ENCODE measurements around the gene PAX8. TPM values are rescaled to one million over a fixed set of nuclear protein-coding genes. Genes with fewer than 3 reads are reported as not detected.
A peak's percentile ranks its signal among the peaks of the same experiment; 100 is the strongest.

Gene PAX8
- total RNA-seq, 1 experiment from 2014 or later: 2.4 TPM

DNA sequence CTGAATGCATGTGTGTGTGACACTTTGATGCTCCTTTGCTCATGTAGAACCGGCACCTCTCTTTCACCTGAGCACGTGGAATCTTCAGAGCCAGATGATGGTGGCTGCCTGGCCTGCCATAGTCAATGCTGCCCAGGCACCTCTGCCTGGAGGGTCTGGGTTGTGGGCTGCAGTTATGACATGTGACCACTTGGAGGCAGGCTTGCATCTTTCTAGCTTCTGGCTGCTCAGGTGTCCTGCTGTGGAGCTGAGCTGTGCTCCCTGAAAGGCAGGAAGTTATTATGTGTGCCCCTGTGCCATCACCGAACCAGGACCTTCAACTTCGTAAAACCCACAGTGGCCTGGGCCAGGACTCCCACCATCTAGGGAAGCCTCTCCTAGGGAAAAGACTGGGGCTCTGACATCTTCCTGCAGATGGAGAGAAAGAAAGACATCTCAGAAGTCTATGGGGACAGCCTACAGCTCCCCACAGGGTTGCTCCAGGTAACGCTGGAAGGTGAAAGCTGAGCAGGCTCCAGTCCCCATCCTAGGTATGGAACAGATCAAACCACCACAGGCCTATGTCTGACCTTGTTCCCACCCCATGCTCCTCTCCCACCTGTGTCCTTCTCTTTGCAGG is 74.7 kb downstream of the PAX8 start:
- Mint-ChIP-seq H3K27me3 (ENCODE audit: insufficient read depth, unreplicated experiment) (no peaks in the 10 kb centered on the region), H3K4me1 (ENCODE audit: insufficient read depth, unreplicated experiment) (peaks cover 12% of the 10 kb centered on the region), H3K36me3 (ENCODE audit: insufficient read depth, unreplicated experiment) (peaks cover 4% of the 10 kb centered on the region), H3K4me3 (ENCODE audit: unreplicated experiment) (no peak overlapping the region), H3K27ac (ENCODE audit: low read depth, unreplicated experiment) (peak overlapping the region; percentile 25), H3K9me3 (ENCODE audit: unreplicated experiment) (no peaks in the 10 kb centered on the region)
- intact Hi-C loops (cut with micrococcal nuclease): loop anchor here (1.0 to 2.0 kb wide), 4 partner anchors 37 to 187 kb away; no protein-coding TSS in a partner anchor
- ChIA-PET CTCF (interaction anchor here (0.6 to 19.2 kb wide), 34 partner anchors 10 to 192 kb away, joined by 3 to 505 read pairs (median 6); no protein-coding TSS in a partner anchor), POLR2A (interaction anchor here (0.8 to 3.4 kb wide), 6 partner anchors 27 to 186 kb away, joined by 3 to 29 read pairs (median 4); no protein-coding TSS in a partner anchor)
- TF ChIP-seq, protein P1, sequence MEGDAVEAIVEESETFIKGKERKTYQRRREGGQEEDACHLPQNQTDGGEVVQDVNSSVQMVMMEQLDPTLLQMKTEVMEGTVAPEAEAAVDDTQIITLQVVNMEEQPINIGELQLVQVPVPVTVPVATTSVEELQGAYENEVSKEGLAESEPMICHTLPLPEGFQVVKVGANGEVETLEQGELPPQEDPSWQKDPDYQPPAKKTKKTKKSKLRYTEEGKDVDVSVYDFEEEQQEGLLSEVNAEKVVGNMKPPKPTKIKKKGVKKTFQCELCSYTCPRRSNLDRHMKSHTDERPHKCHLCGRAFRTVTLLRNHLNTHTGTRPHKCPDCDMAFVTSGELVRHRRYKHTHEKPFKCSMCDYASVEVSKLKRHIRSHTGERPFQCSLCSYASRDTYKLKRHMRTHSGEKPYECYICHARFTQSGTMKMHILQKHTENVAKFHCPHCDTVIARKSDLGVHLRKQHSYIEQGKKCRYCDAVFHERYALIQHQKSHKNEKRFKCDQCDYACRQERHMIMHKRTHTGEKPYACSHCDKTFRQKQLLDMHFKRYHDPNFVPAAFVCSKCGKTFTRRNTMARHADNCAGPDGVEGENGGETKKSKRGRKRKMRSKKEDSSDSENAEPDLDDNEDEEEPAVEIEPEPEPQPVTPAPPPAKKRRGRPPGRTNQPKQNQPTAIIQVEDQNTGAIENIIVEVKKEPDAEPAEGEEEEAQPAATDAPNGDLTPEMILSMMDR (IDR thresholded peaks at IDR 0.05; ENCODE audit: unreplicated experiment): peak; percentile 92
- peak; percentile 81 for DNase-seq (ENCODE audit: unreplicated experiment)
- no TSS peak for BruUV-seq (replicated peaks)

GRCh38 chr2:113203217-113203530 is 75.5 kb downstream of the PAX8 start:
- no peaks in the 10 kb centered on the region for H3K9me3 Mint-ChIP-seq (ENCODE audit: unreplicated experiment)
- POLR2A ChIA-PET: interaction anchor here (0.7 to 3.4 kb wide), 2 partner anchors 9 to 37 kb away, joined by 3 to 29 read pairs; no protein-coding TSS in a partner anchor

DNA sequence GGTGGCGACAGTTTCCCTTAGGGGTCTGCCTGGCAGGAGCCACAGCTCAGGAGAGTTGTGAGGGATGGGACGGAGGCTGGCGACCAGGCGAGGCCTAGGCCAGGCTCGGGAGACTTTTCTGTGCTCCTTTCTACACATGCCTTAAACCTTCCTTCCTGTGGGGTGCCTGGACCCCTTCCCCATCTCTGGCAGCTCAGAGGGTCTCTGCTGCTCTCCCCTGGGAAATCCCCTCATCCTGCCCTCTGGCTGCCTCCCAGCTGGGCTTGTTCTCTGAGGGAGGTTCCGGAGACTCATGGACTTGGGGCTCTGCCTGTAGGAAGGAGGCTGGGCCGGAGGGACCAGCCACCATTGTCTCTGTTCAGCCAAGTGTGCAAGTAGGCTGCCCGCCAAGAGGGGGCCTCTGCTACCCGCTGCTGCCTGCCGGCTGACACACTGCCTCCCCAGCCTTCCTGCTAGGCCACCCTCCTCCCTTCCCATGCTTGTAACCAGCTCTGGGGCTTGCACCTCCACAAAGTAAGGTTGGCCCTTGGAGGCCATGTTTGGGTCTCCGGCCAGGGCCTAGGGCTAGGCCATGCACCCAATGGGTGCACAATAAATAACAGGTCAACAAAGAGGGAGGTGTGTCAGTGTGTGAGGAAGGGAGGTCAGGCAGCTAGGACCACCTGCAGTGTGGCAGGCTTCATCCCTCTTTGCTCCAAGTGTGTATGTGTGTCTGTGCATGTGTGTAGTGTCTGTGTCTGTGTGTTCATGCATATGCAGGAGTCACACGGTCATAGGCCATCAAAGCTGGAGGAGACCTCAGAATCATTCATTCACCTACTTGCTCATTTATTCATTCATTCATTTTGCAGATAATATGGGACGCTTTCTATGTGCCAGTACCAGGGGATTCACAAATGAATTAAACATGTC is 76.2 kb downstream of the PAX8 start:
- CTCF ChIA-PET: interaction anchor here (0.6 to 19.2 kb wide), 15 partner anchors 9 to 187 kb away, joined by 3 to 505 read pairs (median 12); no protein-coding TSS in a partner anchor
- Mint-ChIP-seq H3K36me3 (ENCODE audit: insufficient read depth, unreplicated experiment) (peaks cover 4% of the 10 kb centered on the region), H3K4me1 (ENCODE audit: insufficient read depth, unreplicated experiment) (peaks cover 12% of the 10 kb centered on the region), H3K4me3 (ENCODE audit: unreplicated experiment) (no peak overlapping the region), H3K9me3 (ENCODE audit: unreplicated experiment) (no peaks in the 10 kb centered on the region), H3K27ac (ENCODE audit: low read depth, unreplicated experiment) (peak overlapping the region; percentile 63), H3K27me3 (ENCODE audit: insufficient read depth, unreplicated experiment) (no peaks in the 10 kb centered on the region)
- intact Hi-C loops (cut with micrococcal nuclease): no loop called here
- no peak for DNase-seq (ENCODE audit: unreplicated experiment)
- no TSS peak for BruUV-seq (replicated peaks)
- POLR2A ChIA-PET: interaction anchor here (0.7 to 5.3 kb wide), 2 partner anchors 9 to 38 kb away, joined by 3 to 75 read pairs; no protein-coding TSS in a partner anchor
- TF ChIP-seq, protein P1 (IDR thresholded peaks at IDR 0.05; ENCODE audit: unreplicated experiment): no peak

More at GRCh38 chr2:113203217-113203530, 75.5 kb downstream of the PAX8 start:
- intact Hi-C loops (cut with micrococcal nuclease): no loop called here
- Mint-ChIP-seq H3K27ac (ENCODE audit: low read depth, unreplicated experiment) (peak overlapping the region; percentile 63), H3K4me1 (ENCODE audit: insufficient read depth, unreplicated experiment) (peaks cover 12% of the 10 kb centered on the region), H3K4me3 (ENCODE audit: unreplicated experiment) (no peak overlapping the region), H3K27me3 (ENCODE audit: insufficient read depth, unreplicated experiment) (no peaks in the 10 kb centered on the region), H3K36me3 (ENCODE audit: insufficient read depth, unreplicated experiment) (peaks cover 4% of the 10 kb centered on the region)
- no TSS peak for BruUV-seq (replicated peaks)
- DNase-seq (ENCODE audit: unreplicated experiment): no peak
- TF ChIP-seq, protein P1 (IDR thresholded peaks at IDR 0.05; ENCODE audit: unreplicated experiment): no peak
- CTCF ChIA-PET: interaction anchor here (0.6 to 19.2 kb wide), 16 partner anchors 8 to 187 kb away, joined by 3 to 505 read pairs (median 12); no protein-coding TSS in a partner anchor
